DMS53 treated with DMSO at 0.1 percent for 48 hours (cell line): ENCODE data around the gene MYLK2.
"Not testable (repeated sequence)": the region's sequence is repeated elsewhere in the genome, so short reads cannot be mapped to it uniquely, and the experiment has no call there.

ENCODE experiments used
- DNase-seq: peaks from one replicate; lab custom pipeline; 2025; ENCODE audit not compliant: unreplicated experiment; lab: John Stamatoyannopoulos, UW

Gene MYLK2

GRCh38 chr20:31815408-31816188, 3.6 kb upstream of the MYLK2 start:
- DNase-seq: no peak

GRCh38 chr20:31816221-31816620, 2.9 kb upstream of the MYLK2 start:
- DNase-seq: no peak

- DNase-seq: no peak
Observed at GRCh38 chr20:31817461-31817860, 1.7 kb upstream of the MYLK2 start.

- no peak for DNase-seq
Observed at GRCh38 chr20:31818376-31818908, 714 bp upstream of the MYLK2 start.

- no peak for DNase-seq
Observed at GRCh38 chr20:31820228-31820627, 1.1 kb downstream of the MYLK2 start.

GRCh38 chr20:31821427-31821826, 2.3 kb downstream of the MYLK2 start:
- no peak for DNase-seq

- peak; percentile 58 for DNase-seq
Observed at GRCh38 chr20:31822421-31823330, 3.5 kb downstream of the MYLK2 start.

- DNase-seq: no peak
Observed at GRCh38 chr20:31823360-31824124, 4.4 kb downstream of the MYLK2 start.

GRCh38 chr20:31824125-31824485, 4.9 kb downstream of the MYLK2 start:
- no peak for DNase-seq

- no peak for DNase-seq
Observed at GRCh38 chr20:31824554-31825313, 5.6 kb downstream of the MYLK2 start.

- DNase-seq: no peak
Observed at GRCh38 chr20:31826074-31826473, 6.9 kb downstream of the MYLK2 start.

GRCh38 chr20:31827059-31827458, 7.9 kb downstream of the MYLK2 start:
- DNase-seq: no peak

GRCh38 chr20:31828016-31828415, 8.9 kb downstream of the MYLK2 start:
- not testable (repeated sequence) for DNase-seq

GRCh38 chr20:31829731-31830130, 10.6 kb downstream of the MYLK2 start:
- DNase-seq: no peak

GRCh38 chr20:31830406-31830981, 11.3 kb downstream of the MYLK2 start:
- no peak for DNase-seq

- DNase-seq: no peak
Observed at GRCh38 chr20:31831211-31831610, 12.1 kb downstream of the MYLK2 start.

- DNase-seq: no peak
Observed at GRCh38 chr20:31831771-31832306, 12.7 kb downstream of the MYLK2 start.

- DNase-seq: peak; percentile 12
Observed at GRCh38 chr20:31833130-31833930, 14.2 kb downstream of the MYLK2 start.

- DNase-seq: no peak
Observed at GRCh38 chr20:31833931-31834521, 14.9 kb downstream of the MYLK2 start.
